Left forelimb (tissue), 1 donor: Measurements from ENCODE around the gene PHF20.
"Not testable (repeated sequence)": the region's sequence is repeated elsewhere in the genome, so short reads cannot be mapped to it uniquely, and the experiment has no call there.

Source experiments
- DNase-seq: peaks from one replicate; pipeline ENCODE4 v3.0.0-alpha.2; 2018; ENCODE audit warnings: low spot score

The PHF20 gene

GRCh38 chr20:35739294-35740163, 32.3 kb upstream of the PHF20 start:
- DNase-seq: no peak

DNA sequence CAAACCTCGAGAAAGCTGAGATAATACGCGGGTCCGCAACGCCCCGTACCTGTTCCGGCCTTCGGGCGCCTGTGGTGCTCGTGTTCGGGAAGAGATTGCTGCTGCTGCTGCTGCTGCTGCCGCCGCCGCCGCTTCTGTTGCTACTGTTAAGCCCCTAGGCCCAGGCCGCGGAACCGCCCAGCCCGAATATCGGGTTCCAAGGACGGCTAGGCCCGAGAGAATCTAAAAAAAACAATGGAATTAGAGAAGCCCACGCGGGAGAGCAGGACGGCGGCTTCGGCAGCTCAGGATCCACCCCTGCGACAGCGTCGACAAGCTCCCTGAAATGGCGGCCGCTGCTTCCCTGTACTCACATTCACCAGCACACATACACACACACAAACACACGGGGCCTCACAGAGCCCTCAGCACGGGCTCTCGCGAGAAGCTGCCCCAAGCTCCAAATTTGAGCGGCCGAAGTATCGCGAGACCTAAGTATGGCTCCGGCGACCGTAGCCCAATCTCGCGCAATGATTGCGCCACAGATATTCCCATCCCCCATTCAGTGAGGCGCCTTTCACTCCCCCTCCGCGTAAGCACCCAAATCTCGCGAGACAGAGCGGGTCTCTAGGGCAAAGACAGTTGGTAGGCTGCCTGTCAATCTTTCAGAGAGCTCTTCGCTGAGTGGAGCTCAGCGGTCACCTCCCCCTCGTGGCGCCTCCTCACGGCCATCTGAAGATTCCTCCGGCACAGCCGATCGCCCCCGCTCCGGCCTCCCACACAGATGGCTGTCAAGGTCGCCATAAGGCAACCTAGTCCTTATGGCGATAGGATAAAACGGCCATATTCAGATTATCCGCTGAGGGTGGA, 29.7 kb upstream of the PHF20 start, which contains the start of gene RBM39:
TSS of gene RBM39 (minus strand) at position 369 of the 849 bp plus-strand sequence. CDS start 1,386 bp downstream, outside the sequence.
- peak; percentile 100 for DNase-seq

- no peak for DNase-seq
Observed at GRCh38 chr20:35742741-35743523, 28.9 kb upstream of the PHF20 start.

- no peak for DNase-seq
Observed at GRCh38 chr20:35743693-35744491, 27.9 kb upstream of the PHF20 start.

GRCh38 chr20:35744492-35744841, 27.3 kb upstream of the PHF20 start:
- DNase-seq: not testable (repeated sequence)

DNA sequence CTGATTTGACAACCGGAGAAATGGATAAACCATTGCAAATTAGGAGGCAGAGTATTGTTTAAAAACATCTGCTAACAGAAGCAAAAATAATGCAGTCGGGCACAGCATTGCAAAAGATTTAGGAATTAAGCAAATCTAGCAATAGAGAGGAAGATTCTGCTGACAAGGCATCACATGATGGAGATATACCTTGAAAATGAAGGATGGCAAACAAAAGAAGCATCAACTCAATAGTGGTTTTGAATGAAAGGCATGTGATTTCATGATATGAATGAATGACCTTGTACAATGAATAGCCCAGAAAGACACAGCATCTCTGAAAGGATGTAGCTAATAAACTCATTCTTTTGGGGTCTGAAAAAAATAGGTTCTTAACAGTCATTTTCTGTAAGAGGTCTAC, 21.2 kb upstream of the PHF20 start:
- DNase-seq: no peak

DNA sequence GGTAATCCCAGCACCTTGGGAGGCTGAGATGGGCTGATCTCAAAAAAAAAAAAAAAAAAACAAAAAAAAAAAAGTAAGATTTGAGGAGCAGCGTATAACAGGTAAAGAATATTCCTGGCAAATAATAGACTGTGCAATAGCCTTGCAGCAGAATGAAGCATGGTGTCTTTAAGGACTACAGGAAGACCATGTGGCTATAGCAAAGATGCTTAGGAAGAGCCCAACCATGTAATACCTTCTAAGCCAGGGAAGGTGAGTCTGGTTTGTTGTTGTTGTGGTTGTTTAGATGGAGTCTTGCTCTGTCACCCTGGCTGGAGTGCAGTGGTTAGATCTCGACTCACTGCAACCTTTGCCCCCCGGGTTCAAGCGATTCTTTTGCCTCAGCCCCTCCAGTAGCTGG, 15.4 kb upstream of the PHF20 start:
- DNase-seq: no peak

GRCh38 chr20:35757098-35757705, 14.6 kb upstream of the PHF20 start:
- DNase-seq: no peak

DNA sequence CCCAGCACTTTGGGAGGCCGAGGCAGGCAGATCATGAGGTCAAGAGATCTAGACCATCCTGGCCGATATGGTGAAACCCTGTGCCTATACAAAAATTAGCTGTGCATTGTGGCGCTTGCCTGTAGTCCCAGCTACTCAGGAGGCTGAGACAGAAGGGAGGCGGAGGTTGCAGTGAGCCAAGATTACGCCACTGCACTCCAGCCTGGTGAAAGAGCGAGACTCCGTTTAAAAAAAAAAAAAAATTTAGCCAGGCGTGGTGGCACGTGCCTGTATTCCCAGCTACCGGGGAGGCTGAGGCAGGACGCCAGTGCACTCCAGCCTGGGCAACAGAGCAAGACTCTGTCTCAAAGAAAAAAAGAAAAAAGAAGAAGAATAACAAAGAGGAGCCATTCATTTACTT, 10.3 kb upstream of the PHF20 start:
- not testable (repeated sequence) for DNase-seq

GRCh38 chr20:35762461-35762860, 9.4 kb upstream of the PHF20 start:
- no peak for DNase-seq

GRCh38 chr20:35764936-35765335, 6.9 kb upstream of the PHF20 start:
- DNase-seq: not testable (repeated sequence)

DNA sequence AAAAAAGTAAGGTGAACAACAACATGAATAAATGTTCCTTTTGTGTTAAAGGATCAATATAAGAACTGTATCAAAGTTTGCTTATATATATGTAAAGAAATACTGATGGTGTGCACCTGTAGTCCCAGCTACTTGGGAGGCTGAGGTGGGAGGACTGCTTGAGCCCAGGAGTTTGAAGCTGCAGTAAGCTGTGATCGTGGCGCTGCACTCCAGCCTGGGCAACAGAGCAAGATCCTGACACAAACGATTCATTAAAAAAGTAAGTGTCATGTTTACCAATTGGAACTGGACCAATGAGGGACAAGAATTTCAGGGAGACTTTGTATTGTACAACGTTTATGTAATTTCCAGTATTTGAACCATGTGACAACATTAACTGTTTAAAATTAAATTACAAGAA, 5.0 kb upstream of the PHF20 start:
- DNase-seq: no peak

GRCh38 chr20:35767683-35768481, 3.9 kb upstream of the PHF20 start:
- no peak for DNase-seq

DNA sequence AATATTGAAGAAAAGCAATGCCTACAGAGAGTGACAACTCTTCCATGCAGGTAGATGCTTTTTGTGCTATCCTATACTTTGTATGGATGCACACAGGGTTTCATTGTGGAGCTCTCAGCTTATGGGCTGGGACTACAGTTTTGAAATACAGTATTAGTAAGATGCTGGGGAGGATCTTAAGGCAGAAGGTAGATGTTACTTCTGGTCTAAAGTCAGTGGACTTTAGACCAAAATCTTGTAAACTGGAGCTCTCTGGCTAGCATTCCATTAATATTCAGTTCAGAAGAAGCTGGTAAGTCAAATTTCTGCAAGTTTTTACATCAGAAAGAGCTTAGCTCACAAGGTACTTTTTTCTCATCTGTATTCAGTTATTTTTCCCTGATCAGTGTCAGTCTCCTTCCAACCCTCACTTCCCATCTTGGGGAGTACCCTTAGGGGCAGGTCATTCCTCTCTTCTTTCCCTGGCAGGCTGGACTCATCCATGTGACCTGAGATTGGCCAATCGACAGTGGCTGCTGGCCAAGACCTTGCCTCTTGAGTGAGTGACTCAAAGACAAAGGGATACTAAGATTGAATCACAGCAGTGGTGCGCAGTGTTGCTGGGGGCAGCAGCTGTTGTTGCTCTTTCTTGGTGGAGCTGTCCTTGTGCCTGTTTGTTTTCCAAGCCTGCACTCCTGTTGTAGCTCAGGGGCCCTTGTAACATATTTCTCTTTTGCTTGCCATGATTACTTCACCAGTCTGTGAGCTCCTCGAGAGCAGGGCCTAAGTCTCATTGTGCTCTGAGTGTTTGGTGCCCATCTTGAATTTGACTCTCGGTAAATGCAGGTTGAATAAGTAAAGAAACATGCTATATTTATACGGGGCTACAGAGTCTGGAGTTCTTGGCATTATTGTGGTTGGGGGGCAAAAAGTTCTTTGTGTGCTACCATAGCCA, 2.8 kb upstream of the PHF20 start:
- DNase-seq: peak; percentile 85

GRCh38 chr20:35771367-35771688, 487 bp upstream of the PHF20 start:
- no peak for DNase-seq

- no peak for DNase-seq
Observed at GRCh38 chr20:35772563-35773058, 796 bp downstream of the PHF20 start.

DNA sequence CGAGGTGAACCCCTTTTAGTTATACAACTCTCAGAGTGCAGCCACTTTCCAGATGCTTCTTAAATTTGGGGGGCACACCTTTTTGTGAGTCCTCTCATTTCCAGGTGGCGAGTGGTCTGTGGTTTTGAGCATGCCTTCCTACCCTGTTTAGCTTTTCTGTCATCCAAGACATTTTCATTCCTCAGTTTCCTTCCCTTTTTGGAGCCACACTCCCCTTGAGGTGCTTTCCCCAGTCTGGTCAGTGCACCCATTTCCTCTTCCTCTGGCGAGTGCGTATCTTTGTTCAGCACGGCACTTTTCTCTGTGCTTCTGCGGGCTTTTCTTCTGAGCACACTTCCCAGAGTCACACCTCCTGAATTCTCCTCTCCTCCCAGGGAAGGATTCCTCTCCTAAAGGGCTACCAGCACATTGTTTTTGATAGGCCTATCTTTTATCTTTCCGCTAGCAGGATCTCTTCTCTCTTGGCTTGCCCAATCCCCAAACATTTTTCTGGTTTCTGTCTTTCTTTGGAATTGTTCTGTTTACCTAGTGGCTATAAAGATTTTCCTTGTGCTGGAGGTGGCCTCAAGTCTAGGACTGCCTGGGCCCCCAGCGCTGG, 1.4 kb downstream of the PHF20 start:
- DNase-seq: no peak

GRCh38 chr20:35774391-35774790, 2.6 kb downstream of the PHF20 start:
- no peak for DNase-seq
